GM21529 (cell line): ENCODE measurements around the gene ATP5F1E.
"Not testable (repeated sequence)": the region's sequence is repeated elsewhere in the genome, so short reads cannot be mapped to it uniquely, and the experiment has no call there.

Source experiments
- ATAC-seq: cut with Tn5 transposase; IDR thresholded peaks from one replicate; pipeline ENCODE4 v1.9.1; 2021; ENCODE audit not compliant: unreplicated experiment

ATP5F1E gene

DNA sequence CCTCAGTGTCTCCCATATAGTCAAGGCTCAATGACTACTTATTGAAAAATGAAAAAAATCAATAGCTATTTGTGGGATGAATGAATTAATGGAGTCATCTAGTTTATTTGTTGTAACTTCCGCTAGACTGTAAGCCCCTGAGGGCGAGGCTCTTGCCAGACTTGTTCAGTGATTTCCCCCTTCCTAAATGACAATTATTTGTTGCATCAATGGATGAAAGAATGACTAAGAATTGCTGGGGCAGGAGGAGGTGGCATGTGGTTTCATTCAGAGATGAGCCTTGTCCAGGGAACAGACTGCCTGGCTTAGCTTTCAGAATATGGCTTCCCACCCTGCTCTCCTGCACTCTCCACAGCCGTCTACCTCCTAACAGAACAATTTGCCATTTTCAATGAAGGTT lies 11.6 kb upstream of the ATP5F1E start:
- ATAC-seq, result no peak

DNA sequence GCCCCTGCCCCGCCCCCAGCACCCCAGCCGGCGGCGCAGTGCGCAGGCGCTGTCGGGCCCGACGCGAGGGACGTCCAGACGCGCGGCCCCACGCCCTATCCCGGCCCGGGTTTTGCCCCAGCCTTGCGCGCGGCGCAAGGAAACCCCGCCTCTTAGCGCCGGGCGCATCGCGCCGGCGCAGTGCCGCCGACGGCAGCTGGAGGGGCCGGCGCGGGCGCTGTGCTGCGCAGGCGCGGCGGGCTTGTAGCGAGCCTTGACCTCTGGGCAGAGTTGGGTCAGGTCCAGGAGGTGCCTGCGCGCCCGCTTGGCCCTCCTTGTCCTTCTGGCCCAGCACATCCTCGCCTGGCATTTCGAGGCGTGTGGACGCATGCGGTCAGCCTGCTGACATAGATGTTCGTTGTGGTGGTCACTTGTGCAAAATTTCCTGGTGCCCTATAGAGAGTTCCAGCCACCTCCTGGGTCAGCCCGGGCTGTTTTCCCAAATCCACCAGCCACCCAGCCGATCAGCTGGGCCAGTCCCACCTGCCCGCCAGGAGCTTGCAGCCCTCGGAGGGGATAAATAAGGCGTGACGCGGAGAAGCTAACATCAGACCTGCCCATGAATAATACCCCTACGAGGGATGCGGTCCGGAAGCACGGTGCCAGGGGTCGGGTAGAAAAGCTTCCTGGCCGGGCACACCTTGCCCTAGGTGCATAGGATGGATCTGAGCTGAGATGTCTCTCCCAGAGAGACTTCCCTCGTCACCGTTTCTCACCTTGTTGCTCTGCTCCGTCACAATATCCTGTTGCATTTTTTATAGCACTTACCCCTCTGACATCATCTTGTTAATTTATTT lies 10.9 kb upstream of the ATP5F1E start:
- peak; percentile 90 for ATAC-seq

DNA sequence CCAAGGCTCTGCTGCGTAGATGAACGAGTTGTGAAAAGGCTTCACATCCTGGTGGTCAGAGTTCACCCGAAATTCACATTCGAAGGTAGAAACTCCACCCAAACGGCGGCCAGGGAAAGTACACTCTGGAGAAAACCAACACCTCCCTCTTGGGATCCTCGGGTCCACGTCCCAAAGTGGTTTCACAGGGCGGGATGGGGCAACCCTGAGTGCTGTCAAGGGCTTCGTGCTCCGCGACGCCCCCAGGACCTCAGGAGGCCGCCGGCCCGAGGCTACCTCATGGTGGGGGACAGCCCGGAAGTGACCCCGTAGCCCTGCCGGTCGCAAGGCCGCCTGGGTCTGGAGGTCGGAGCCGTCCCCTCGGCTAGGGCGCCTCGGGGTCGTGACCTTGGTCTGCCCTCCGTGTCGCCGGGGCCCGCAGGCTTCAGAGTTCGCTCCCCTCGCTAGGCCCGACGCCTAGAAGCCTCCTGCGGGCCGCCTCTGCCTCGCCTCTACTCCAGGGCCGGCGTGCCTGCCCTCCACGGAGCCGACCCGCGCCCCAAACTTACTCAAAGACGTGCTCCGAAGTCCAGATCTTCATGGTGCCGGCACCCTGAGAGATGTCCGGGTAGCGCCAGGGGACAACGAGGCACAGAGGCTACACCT lies 10.1 kb upstream of the ATP5F1E start, which contains the start of gene PRELID3B:
PRELID3B (minus strand) TSS at position 636 of the 645 bp plus-strand sequence; CDS start at position 580, 56 bp downstream.
- ATAC-seq, result peak; percentile 35

DNA sequence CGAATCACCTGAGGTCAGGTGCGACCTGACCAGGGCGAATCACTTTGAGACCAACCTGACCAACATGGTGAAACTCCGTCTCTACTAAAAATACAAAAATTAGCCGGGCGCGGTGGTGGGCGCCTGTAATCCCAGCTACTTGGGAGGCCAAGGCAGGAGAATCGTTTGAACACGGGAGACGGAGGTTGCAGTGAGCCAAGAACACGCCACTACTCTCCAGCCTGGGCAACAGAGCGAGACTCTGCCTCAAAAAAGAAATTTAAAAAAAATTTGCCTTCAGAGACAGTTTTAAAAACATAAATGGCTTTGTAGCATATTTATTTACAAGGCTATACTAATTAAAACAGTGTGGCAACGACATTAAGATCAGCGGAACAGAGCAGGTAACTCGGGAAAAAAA lies 9.4 kb upstream of the ATP5F1E start:
- not testable (repeated sequence) for ATAC-seq

DNA sequence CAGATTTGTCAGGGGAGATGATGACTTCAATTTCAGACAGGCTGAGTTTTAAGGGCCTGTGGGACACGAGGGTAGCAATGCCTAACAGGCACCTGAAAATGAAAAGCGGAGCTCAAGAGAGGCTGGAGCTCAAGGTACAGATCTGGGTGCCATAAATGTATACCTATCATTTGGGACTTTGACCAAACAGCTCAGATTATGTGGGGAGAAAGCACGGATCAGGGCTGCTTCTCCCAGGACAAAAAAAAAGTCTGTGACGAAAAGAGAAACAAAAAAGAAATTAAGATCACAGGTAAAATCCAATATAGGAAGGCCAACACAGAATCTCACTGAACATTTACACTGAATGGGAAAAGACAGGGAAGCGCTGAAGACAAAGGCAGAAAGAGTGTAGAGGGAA lies 8.5 kb upstream of the ATP5F1E start:
- no peak for ATAC-seq

DNA sequence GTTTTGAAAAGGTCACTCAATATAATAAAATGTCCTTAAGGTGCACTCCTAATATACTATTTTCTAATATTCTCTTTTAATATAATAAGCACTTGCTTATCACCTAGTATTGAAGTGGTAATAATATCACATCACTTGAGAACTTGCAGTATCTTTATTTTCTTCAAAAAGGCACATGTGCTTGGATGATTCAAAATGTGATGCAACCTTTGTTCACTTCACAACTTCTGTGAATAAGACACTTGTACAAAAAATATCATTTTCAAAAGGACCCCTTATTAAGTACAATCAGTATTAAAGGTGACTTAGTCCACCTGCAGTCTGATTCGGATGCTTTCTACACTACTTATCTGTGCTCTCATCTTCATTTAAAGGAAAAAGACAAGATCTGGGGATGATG lies 7.1 kb upstream of the ATP5F1E start:
- no peak for ATAC-seq

DNA sequence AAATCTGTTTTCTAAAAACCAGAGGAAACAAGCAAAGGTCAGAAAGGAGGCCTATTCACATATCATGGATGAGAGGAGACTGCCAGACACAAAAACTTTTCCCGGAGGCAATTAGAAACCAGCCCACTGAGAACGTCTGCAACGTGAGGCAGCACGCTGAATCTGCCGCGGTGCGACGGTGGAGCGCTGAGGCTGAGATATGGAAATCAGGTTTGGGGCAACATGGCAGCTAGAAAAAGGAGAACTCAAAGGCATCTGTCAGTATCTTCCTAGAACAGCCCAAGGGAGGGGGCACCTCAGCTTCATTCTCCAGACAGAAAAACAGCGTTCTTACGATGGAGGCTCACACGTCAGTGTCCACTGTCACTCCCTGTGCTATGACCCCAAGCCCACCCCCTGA lies 5.3 kb upstream of the ATP5F1E start:
- ATAC-seq, result no peak

DNA sequence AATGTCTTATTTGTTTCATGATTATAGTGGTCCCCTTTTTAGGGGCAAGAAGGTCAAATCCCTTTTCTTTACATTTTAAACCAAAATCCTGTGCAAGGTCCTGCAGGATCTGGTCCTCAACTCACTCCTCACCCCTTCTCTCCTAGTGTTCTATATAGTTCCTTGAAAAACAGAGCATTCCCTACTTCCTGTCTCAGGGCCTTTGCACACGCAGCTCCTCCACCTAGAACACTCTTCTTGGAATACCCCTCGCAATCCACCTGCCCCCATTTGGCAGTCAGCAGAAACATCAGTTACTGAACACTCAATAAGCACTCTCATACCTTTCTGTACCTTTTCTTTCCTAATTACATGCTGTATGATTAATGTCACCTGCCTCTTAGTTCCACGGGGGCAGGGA lies 3.2 kb upstream of the ATP5F1E start:
- ATAC-seq, result no peak

DNA sequence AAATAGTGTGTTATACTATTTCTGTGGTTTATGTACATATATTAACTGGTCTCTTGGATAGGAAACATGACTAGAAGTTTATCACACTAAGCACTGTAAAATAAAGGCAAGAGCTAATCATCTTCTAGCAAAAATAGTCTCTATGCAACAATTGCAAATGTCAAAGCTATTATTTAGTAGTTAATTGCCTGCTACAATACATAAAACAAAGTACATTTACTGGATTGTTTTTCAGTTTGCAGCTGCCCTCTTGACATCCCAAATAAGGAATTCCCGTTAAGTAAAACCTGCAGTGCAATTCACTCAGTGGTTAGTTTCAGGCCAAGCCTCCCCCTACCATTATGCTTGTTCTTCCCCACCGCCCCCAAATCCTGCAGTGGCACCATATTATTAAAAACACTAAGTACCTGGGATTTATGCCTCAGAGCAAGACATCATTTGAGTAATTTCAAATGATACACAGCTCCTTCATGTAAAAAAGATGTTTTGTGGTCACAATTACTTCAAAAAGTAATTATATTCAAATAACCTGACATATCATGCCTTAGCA lies 1.6 kb upstream of the ATP5F1E start:
- ATAC-seq, result no peak

DNA sequence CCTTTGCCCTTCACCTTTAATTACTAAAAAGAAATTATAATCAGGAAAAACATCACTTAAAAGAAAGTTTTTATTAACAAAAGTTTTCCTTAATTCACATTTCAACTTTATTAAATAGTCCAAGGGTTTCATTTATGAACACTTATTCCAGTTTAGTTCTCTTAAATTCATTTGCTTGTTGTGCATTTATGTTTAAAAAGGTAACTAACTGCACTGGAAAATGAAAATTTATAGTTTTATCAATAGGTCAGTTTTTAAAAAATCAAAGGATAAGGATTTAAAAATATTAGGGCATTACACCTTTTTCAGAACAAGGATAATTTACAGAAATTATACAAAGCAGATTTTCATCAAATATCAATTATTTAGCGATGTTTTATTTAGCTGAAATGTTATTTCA lies 958 bp upstream of the ATP5F1E start:
- no peak for ATAC-seq

DNA sequence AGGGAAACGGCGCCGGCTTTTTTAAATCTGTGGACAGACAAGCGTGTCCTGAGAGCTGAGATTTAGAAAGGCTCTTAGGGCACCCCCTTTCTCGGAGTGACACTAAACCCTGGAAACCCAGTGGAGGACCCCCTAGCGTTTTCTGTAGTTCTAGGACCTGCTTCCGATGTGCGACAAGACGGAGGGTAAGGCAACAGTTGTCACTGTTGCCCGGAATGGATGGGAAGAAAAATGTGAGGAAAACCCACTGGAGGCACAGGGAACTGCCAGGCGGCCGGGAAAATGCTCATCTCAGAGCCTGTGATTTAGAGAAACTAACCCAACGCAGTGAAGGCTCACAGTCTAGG lies 551 bp upstream of the ATP5F1E start:
- ATAC-seq, result no peak

DNA sequence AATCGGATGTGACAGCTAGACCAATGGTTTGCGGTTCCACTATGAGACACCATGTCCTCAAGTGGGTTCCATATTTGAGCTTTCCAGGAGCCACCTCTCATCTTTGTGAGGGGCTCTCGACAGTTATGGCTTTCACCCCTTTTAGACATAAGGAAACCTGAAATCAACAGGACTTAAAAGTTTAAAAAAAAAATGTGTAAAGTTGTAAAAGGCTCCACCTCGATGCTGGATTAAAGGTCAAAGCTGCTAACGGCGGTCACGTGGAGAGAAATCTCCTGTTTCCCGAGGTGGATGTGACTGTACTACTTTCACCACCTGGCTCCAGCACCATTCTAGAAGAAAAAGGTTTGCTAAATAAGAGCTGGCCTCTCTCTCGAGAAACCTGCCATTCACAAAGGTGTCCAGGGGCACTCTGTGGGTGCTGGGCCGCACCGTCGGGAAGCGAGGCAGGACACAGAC lies 542 bp downstream of the ATP5F1E start:
- no peak for ATAC-seq

DNA sequence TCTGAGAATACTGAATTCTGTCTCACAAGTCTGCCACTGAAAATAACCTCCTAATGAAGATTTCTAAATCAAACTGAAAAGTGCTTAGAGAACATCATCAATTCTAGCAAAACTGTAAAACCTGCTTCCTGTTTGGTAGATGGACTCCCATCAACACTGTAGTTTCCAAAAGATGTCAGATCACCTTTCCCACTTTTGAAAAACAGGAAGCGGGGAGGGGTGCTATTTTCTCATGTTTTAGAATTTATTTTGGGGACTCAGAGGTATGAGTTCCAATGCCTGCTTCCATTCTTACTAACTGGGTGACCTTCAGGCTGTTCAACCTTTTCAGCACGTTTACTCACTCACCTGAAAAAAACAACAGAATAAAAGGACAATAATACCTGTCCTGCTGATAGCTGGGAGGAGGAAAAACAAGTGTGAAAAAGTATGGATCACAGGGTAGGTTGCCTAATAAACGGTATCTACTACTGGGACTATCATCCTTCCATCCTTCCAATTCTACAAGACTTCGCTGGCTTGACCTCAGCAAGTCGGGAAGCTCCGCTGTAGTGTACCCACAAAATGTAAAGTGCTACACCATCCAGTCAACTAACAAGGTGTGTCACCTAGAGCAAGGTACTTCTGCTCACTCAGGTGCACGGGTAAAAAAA lies 1.1 kb downstream of the ATP5F1E start:
- no peak for ATAC-seq

DNA sequence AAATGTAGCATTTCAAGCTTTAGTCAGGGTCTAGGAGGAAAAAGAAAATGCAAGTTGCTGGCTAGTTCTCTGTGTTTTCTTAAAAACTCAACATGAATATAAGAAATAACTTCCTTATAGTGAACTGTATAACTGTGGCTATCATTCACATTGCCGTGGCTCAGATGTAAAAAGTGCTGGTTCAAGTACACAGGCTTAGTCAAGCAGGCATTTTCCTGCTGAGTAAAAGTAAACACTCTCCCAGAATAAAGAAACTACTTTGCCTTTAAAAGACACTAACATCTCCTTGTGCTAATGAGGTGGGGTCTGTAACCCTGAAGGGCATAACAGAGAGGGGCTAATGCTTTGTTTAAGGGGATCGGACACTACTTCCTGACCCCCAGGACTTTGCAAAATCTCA lies 3.3 kb downstream of the ATP5F1E start:
- ATAC-seq, result no peak

DNA sequence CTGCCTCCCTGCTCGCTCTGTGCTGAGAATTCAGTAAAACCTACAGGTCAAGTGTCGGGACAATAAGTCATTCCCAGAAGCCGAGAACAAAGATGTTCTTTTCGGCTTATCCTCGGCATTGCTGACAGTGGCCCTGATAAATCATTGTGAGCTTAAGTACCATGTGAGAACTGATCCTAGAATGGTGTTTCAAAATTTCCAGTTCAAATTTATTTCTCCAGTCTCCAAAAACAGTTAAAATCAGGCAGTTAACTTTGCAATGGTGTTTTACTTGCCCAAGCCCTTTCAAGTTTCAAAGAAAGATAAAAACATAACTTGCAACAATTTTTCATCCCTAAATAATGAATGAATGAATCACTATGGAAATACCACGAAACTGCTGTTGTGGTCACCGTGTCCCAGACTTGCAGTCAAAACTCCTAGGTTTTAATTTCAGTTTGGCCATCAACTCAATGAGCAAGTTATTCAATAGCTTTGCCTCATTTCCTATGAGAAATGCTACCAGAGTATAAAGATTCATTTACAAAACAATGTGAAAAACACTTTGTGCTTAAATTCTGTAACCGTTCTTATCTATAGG lies 4.3 kb downstream of the ATP5F1E start:
- no peak for ATAC-seq

DNA sequence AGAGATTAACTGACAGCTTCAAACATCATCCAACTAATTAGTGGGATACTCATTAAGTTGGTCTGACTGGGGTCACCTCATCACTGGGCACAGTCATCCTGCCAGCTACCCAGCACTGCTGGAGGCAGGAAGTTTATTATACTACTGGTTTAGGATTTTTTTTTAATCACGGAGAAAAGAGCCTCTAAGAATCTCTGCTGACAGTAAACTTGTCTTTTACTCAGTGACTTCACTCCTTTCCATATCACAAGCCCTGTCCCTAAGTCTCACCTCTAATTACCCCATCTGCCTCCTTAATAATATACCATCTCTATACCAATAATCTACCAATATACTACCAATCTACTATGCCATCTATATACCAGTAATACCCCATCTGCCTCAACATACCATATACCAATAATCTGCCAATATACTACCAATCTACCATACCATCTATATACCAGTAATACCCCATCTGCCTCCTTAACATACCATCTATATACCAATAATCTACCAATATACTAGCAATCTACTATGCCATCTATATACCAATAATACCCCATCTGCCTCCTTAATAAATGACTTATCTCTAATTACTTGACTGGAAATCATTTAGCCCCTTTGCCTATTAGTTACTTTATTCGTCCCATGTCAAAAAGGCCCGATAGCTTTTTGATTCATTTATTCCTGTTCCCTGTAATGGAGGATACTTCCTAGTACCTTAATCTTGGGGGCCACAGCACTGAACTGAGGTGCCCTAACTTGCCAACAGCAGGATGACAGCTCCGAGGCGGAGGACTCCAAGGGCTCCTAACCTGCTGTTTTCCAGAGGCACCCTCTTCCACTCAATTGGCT lies 5.0 kb downstream of the ATP5F1E start:
- no peak for ATAC-seq

DNA sequence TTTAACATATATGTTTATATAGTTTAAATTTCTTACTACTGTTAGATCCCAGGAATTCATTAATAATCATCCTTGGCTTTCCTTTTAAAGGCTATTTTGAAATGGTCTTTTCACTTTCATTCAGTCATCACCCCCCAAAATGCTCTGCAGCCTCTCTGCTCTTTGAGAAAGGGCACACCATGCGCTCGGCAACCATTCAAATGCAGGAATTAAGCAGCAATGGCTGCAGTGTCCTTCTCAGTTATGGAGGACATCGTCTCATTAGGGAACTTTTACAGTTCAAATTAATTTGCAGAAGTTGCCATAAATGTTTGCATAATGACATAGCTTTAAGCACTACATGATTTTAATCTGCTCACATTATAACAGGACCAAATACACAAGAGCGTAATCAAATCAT lies 6.6 kb downstream of the ATP5F1E start:
- no peak for ATAC-seq

DNA sequence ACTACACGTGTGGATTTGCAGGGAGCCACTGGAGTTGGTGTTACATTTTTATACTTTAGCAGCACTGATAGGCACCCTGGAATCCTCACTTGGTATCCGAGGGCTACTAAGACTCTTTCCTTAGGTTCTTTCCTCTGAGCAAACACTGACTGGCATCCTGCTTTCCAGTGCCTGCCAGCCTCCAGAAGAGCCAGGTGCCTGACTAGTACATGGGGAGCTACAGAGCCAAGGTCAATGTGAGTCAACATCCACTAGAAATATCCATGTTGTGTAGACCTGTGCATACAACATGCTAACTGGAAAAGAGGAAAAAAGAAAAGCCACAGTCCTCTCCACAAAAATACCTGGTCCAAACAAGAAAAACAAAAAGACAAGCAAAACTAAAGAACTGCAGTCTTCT lies 7.0 kb downstream of the ATP5F1E start:
- no peak for ATAC-seq

DNA sequence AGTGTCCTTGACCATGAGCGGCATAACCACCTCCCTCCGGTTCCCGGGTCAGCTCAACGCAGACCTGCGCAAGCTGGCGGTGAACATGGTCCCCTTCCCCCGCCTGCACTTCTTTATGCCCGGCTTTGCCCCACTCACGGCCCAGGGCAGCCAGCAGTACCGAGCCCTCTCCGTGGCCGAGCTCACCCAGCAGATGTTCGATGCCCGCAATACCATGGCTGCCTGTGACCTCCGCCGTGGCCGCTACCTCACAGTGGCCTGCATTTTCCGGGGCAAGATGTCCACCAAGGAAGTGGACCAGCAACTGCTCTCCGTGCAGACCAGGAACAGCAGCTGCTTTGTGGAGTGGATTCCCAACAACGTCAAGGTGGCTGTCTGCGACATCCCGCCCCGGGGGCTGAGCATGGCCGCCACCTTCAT lies 8.0 kb downstream of the ATP5F1E start:
- no peak for ATAC-seq

DNA sequence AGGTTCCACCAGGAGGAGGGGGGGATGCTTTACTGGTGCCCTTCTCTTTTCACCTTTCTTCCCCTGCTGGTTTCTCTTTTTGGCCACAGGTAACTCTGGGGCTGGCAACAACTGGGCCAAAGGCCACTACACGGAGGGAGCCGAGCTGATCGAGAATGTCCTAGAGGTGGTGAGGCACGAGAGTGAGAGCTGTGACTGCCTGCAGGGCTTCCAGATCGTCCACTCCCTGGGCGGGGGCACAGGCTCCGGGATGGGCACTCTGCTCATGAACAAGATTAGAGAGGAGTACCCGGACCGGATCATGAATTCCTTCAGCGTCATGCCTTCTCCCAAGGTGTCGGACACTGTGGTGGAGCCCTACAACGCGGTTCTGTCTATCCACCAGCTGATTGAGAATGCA lies 8.5 kb downstream of the ATP5F1E start:
- ATAC-seq, result no peak
